Skeletal muscle satellite cell (primary cell): Measurements from ENCODE around the gene CDHR2. TPM values are rescaled to one million over a fixed set of nuclear protein-coding genes. Genes with fewer than 3 reads are reported as not detected.

Experiments used
- H3K27me3 ChIP-seq: 2 replicates; pipeline ENCODE4 v1.7.0; 2013; ENCODE audit warnings: low read length; ENCODE audit not compliant: control insufficient read depth, insufficient read depth
- H3K36me3 ChIP-seq: 2 replicates; pipeline ENCODE4 v1.7.0; 2013; ENCODE audit warnings: mild to moderate bottlenecking, control low read depth, low read length; ENCODE audit not compliant: insufficient read depth
- H3K4me1 ChIP-seq: 2 replicates; pipeline ENCODE4 v1.7.0; 2013; ENCODE audit warnings: low read length; ENCODE audit not compliant: control insufficient read depth, insufficient read depth
- H3K4me2 ChIP-seq: 2 replicates; pipeline ENCODE4 v1.7.0; 2013; ENCODE audit warnings: mild to moderate bottlenecking, low read length
- H3K4me3 ChIP-seq: 2 replicates; pipeline ENCODE4 v1.7.0; 2013; ENCODE audit warnings: low read length
- H3K9ac ChIP-seq: 2 replicates; pipeline ENCODE4 v1.7.0; 2013; ENCODE audit warnings: mild to moderate bottlenecking, low read depth, low read length, moderate library complexity
- H3K9me3 ChIP-seq: replicated peaks from 2 replicates; pipeline ENCODE4 v1.7.0; 2013; ENCODE audit warnings: mild to moderate bottlenecking, control low read depth, low read length
- total RNA-seq: library from RNA; depleted of rRNA; stranded (reverse); fragments of >200 nt; gene quantifications from 2 replicates; pipeline ENCODE4 v1.2.3, GENCODE V29; 2012; rRNA removed

The CDHR2 gene, protein sequence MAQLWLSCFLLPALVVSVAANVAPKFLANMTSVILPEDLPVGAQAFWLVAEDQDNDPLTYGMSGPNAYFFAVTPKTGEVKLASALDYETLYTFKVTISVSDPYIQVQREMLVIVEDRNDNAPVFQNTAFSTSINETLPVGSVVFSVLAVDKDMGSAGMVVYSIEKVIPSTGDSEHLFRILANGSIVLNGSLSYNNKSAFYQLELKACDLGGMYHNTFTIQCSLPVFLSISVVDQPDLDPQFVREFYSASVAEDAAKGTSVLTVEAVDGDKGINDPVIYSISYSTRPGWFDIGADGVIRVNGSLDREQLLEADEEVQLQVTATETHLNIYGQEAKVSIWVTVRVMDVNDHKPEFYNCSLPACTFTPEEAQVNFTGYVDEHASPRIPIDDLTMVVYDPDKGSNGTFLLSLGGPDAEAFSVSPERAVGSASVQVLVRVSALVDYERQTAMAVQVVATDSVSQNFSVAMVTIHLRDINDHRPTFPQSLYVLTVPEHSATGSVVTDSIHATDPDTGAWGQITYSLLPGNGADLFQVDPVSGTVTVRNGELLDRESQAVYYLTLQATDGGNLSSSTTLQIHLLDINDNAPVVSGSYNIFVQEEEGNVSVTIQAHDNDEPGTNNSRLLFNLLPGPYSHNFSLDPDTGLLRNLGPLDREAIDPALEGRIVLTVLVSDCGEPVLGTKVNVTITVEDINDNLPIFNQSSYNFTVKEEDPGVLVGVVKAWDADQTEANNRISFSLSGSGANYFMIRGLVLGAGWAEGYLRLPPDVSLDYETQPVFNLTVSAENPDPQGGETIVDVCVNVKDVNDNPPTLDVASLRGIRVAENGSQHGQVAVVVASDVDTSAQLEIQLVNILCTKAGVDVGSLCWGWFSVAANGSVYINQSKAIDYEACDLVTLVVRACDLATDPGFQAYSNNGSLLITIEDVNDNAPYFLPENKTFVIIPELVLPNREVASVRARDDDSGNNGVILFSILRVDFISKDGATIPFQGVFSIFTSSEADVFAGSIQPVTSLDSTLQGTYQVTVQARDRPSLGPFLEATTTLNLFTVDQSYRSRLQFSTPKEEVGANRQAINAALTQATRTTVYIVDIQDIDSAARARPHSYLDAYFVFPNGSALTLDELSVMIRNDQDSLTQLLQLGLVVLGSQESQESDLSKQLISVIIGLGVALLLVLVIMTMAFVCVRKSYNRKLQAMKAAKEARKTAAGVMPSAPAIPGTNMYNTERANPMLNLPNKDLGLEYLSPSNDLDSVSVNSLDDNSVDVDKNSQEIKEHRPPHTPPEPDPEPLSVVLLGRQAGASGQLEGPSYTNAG (N-terminal part only)
- total RNA-seq: not detected in 2 replicates

DNA sequence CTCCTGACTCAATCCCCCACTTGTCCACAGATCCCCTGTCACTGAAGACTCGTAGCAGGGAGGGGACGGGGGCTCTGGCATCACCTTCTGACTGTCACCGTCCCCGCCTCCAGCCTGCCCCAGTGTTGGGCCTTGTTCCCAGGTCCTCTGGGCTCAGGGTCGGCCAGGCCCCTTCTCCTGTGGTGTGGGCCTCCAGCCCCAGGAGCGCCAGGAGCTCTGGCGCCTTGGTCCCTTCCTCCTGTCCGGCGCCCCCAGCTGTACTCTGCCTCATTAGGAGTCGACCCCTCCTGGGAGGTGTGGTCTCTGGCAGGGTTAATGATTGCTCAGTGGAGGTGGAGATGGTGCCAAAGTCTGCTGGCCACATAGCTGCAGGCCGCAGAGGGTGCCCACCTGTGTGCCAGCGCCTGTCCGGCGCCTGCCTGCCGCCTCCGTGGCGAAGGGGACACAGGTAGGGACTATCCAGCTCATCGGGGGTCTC, at the start of gene CDHR2:
Gene CDHR2 (plus strand): TSS at position 376 of the 478 bp plus-strand sequence. CDS start 16,011 bp downstream, outside the sequence.
- Histone ChIP-seq H3K4me2 (no peak within 1 kb of the TSS), H3K4me3 (no peak within 1 kb of the TSS), H3K9ac (no peak within 1 kb of the TSS), H3K27me3 (peaks cover 20% of the 10 kb centered on the region), H3K36me3 (no peaks in the 10 kb centered on the region), H3K4me1 (peaks cover under 1% of the 10 kb centered on the region), H3K9me3 (no peaks in the 10 kb centered on the region)

DNA sequence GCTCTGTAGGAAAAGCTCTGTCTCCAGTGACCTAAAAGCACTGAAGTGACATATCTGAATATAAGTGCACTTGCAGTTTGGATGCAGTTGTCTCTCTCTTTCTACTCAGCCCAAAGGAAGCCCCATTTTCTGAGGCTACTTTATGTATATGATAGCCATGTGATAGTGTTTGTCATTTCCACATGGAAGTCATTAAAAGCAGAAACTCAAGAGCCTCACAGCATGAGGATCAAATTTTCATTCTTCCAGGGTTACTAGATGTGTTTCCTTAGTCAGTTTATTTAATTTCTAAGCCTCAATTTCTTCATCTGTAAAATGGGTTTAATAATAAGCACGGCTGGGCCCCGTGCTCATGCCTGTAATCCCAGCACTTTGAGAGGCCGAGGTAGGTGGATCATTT, 48.6 kb upstream of the CDHR2 start:
- H3K4me3 ChIP-seq: no peak overlapping the region
- peaks cover 58% of the 10 kb centered on the region for H3K36me3 ChIP-seq
- no peaks in the 10 kb centered on the region for H3K27me3 ChIP-seq
- H3K4me1 ChIP-seq: peaks cover 29% of the 10 kb centered on the region
- no peak overlapping the region for H3K4me2 ChIP-seq
- H3K9ac ChIP-seq: no peak overlapping the region
- H3K9me3 ChIP-seq: no peaks in the 10 kb centered on the region

DNA sequence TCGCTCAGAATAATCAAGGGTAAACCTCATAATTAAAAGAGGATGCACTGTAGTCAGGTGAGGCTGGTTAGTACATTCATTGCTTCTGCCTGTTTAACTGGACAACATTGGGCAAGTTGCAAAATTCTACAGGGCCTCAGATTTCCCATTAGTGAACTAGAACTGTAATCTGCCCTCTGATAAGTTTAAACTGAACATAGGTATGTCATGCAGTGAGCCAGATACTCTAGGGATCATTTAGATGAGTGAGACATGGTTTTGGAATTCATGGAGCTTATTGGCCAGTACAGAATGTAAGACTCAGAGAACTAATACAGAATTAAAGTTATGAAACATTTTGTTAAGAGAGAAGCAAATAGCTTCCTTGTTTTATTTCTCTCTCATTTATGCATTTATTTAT, 47.8 kb upstream of the CDHR2 start:
- H3K4me3 ChIP-seq: no peak overlapping the region
- no peaks in the 10 kb centered on the region for H3K27me3 ChIP-seq
- H3K4me1 ChIP-seq: peaks cover 29% of the 10 kb centered on the region
- no peaks in the 10 kb centered on the region for H3K9me3 ChIP-seq
- peaks cover 52% of the 10 kb centered on the region for H3K36me3 ChIP-seq
- H3K4me2 ChIP-seq: peak overlapping the region; percentile 12
- H3K9ac ChIP-seq: no peak overlapping the region

DNA sequence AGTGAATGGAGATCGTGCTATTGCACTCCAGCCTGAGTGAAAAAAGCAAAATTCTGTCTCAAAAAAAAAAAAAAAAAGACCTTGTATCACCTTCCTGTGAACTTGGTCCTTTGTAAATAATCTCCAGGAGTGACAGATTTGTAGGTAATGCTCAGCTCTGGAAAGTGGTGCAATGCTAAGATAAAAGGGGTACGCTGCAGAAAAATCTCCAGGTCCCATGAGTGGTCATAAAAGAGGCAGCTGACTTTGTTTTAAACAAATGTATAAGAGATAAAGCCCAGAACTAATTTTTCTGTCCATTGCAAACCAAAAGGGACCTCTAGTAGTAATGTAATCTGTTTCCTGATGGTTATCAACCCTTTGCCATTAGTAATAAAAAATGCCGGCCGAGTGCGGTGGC, 45.6 kb upstream of the CDHR2 start:
- Histone ChIP-seq H3K36me3 (peaks cover 51% of the 10 kb centered on the region), H3K4me1 (peaks cover 16% of the 10 kb centered on the region), H3K4me2 (no peak overlapping the region), H3K9ac (no peak overlapping the region), H3K4me3 (no peak overlapping the region), H3K27me3 (no peaks in the 10 kb centered on the region), H3K9me3 (no peaks in the 10 kb centered on the region)

DNA sequence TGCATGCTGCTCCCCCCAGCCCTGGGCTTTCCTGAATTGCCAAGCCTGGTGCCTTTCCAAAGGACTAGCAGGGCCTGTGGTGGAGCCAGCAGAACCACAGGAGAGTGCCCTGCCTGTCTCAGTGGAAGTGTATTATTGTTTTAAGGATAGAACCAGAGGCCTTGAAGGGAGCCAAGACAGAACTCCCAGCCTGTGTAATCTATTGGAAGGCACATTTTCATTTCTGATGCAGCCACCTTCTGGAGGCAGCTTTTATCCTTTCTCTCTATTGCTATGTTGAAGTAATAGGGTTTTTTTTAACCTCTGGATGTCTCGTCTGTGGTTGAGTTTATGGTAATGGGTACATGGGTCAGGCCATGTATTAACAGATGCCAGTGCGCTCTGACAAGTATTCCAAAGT, 41.2 kb upstream of the CDHR2 start:
- Histone ChIP-seq H3K27me3 (no peaks in the 10 kb centered on the region), H3K4me2 (no peak overlapping the region), H3K9ac (no peak overlapping the region), H3K36me3 (peaks cover 46% of the 10 kb centered on the region), H3K9me3 (no peaks in the 10 kb centered on the region), H3K4me1 (no peaks in the 10 kb centered on the region), H3K4me3 (no peak overlapping the region)

DNA sequence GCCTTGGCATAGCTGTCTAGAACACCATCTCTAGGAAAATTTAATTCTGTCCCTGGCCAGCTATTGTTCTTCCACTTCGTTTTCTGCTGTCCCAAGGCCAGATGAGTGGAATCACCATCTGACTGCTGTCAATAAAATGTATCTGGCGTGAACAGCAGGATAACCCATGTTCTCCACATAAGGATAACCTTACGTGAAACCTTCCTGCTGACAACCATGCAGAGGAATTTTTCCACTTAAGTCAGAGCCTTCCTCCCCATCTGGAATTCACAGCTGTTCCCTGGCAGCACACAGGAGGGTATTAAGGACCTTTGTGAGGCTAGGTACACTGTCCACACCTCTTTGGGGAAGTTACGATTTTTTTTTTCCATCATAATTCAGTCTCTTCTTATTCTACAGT, 40.5 kb upstream of the CDHR2 start:
- Histone ChIP-seq H3K36me3 (peaks cover 46% of the 10 kb centered on the region), H3K9me3 (no peaks in the 10 kb centered on the region), H3K4me2 (no peak overlapping the region), H3K4me1 (no peaks in the 10 kb centered on the region), H3K4me3 (no peak overlapping the region), H3K9ac (no peak overlapping the region), H3K27me3 (no peaks in the 10 kb centered on the region)

DNA sequence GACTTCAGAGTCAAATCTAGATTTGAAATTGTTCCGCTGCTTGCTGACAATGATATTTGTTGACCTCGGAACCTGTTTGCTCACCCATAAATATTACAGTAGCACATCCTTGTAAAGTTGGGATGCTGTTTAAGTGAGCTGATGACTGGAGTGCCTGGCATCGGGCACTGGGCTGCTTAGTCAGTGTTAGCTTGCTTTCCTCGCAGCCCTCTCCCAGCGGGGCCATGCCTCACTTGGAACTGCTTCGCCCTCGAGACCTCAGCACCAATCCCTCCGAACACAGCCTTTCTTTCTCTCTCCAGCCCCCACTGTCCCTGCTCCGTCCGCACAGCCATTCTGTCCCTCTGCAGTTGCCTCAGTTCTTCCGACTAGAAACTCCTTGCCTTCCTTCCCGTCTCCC, 35.4 kb upstream of the CDHR2 start:
- Histone ChIP-seq H3K4me2 (no peak overlapping the region), H3K9ac (no peak overlapping the region), H3K36me3 (peaks cover 15% of the 10 kb centered on the region), H3K4me3 (no peak overlapping the region), H3K27me3 (no peaks in the 10 kb centered on the region), H3K9me3 (no peaks in the 10 kb centered on the region), H3K4me1 (no peaks in the 10 kb centered on the region)

DNA sequence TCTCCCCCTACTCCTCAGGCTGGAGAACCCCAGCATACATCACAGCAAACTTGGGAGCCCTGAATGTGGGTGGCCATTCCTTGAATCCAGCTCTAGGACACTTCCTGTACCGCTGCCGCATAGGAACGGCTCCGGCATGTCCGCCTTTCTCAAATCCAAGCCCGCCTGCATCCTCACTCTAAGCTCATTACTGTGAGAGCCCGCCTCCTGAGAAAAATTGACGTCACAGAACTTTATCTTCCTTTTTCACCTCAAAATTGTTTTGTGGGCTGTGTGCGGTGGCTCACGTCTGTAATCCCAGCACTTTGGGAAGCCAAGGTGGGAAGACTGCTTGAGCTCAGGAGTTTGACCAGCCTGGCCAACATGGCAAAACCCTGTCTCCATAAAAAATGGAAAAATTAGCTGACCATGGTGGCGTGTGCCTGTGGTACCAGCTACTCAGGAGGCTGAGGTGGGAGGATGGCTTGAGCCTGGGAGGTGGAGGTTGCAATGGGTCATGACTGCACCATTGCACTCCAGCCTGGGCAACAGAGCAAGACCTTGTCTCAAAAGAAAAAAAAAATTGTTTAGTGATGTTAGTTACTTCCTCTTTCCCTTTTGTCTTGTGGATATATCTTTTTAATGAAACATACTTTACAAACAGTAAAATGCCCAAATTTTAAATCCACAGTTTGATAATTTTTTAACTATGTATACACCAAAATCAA, 34.7 kb upstream of the CDHR2 start:
- no peak overlapping the region for H3K9ac ChIP-seq
- H3K27me3 ChIP-seq: no peaks in the 10 kb centered on the region
- H3K9me3 ChIP-seq: no peaks in the 10 kb centered on the region
- no peaks in the 10 kb centered on the region for H3K4me1 ChIP-seq
- no peak overlapping the region for H3K4me2 ChIP-seq
- H3K4me3 ChIP-seq: no peak overlapping the region
- H3K36me3 ChIP-seq: peaks cover 9% of the 10 kb centered on the region

DNA sequence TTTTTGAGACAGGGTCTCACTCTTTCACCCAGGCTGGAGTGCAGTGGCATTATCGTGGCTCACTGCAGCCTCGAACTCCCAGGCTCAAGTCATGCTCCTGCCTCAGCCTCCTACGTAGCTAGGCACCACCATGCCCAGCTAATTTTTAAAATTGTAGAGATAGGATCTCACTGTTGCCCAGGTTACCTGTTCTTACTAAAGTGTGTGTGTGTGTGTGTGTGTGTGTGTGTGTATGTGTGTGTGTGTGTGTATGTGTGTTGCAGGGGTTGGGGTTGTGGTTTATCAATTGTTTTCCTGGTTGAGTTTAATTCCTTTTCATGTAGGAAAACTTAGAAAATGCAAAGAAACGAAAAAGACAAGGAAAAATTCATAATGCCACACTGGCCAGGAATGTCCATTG, 33.7 kb upstream of the CDHR2 start:
- H3K9ac ChIP-seq: no peak overlapping the region
- no peaks in the 10 kb centered on the region for H3K9me3 ChIP-seq
- no peaks in the 10 kb centered on the region for H3K36me3 ChIP-seq
- H3K4me3 ChIP-seq: no peak overlapping the region
- no peak overlapping the region for H3K4me2 ChIP-seq
- H3K4me1 ChIP-seq: no peaks in the 10 kb centered on the region
- no peaks in the 10 kb centered on the region for H3K27me3 ChIP-seq

DNA sequence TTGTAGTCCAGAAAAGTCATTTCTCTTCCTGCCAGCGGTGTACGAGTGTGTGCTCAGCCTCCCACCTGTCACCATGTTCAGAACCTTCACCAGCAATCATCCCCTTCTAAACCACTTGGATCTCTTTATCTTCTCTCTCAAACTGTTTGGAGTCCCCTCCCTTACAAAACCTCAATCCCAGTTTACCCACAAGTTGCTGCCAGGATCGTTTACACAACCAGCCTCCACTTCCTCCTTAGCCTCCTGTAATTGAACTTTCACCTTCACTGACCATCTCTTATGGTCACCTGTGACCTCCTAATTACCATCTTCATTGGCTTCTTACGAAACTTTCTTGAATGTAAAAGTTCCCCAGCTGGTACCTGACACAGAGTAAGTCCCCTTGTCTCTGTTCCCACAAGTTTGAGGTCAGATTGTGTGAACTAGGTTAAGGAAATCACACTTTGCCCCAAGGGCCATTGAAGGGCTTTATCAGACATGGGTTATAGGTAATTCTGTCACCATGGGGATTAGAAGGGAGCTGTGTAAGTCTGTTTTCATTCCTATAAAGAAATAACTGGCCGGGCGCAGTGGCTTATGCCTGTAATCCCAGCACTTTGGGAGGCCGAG, 32.0 kb upstream of the CDHR2 start:
- no peaks in the 10 kb centered on the region for H3K4me1 ChIP-seq
- no peak overlapping the region for H3K4me3 ChIP-seq
- no peaks in the 10 kb centered on the region for H3K9me3 ChIP-seq
- no peaks in the 10 kb centered on the region for H3K36me3 ChIP-seq
- no peaks in the 10 kb centered on the region for H3K27me3 ChIP-seq
- H3K9ac ChIP-seq: no peak overlapping the region
- H3K4me2 ChIP-seq: no peak overlapping the region
